GM12875 (cell line): ENCODE measurements around the gene PA2G4.
A peak's percentile ranks its signal among the peaks of the same experiment; 100 is the strongest.

Experiments
- H3K4me3 ChIP-seq: one replicate; pipeline ENCODE4 v1.5.1; 2011; ENCODE audit warnings: low read depth, low read length, control low read depth
- TF ChIP-seq, protein P1 (sequence below): IDR thresholded peaks from 2 replicates; pipeline ENCODE4 v1.5.1; 2011; ENCODE audit warnings: low read depth, mild to moderate bottlenecking, control low read depth, inconsistent platforms, low read length, moderate library complexity, borderline replicate concordance; ENCODE audit not compliant: insufficient read depth

The PA2G4 gene

GRCh38 chr12:56078931-56079722 lies 25.2 kb upstream of the PA2G4 start:
- TF ChIP-seq, protein P1, sequence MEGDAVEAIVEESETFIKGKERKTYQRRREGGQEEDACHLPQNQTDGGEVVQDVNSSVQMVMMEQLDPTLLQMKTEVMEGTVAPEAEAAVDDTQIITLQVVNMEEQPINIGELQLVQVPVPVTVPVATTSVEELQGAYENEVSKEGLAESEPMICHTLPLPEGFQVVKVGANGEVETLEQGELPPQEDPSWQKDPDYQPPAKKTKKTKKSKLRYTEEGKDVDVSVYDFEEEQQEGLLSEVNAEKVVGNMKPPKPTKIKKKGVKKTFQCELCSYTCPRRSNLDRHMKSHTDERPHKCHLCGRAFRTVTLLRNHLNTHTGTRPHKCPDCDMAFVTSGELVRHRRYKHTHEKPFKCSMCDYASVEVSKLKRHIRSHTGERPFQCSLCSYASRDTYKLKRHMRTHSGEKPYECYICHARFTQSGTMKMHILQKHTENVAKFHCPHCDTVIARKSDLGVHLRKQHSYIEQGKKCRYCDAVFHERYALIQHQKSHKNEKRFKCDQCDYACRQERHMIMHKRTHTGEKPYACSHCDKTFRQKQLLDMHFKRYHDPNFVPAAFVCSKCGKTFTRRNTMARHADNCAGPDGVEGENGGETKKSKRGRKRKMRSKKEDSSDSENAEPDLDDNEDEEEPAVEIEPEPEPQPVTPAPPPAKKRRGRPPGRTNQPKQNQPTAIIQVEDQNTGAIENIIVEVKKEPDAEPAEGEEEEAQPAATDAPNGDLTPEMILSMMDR = peak; percentile 74

DNA sequence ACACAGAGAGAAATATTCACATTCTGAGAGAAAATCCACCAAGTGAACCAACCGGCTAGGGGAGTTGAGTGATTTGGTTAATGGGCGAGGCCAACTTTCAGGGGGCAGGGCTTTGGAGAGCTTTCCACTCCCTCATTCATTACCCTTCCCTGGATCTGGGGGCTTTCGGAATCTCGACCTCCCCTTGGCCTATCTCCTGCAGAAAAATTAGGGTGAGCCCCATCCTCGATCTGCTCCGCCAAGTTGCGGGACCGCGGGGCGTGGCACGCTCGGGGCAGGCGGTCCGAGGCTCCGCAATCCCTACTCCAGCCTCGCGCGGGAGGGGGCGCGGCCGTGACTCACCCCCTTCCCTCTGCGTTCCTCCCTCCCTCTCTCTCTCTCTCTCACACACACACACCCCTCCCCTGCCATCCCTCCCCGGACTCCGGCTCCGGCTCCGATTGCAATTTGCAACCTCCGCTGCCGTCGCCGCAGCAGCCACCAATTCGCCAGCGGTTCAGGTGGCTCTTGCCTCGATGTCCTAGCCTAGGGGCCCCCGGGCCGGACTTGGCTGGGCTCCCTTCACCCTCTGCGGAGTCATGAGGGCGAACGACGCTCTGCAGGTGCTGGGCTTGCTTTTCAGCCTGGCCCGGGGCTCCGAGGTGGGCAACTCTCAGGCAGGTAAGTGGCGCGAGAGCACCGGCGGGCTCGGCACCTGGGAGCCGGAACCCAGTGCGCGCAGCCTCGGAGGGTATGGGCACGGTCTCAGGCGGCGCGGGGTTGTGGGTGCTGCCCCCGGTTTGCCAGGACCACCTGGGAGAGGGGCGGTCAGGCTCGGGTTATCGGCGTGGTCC lies 24.4 kb upstream of the PA2G4 start, which contains the start of gene ERBB3:
Gene ERBB3, plus strand, starts transcription at position 443 of the 833 bp plus-strand sequence. Its CDS starts 136 bp downstream, at position 579.
- peak within 1 kb of the TSS; percentile 41 for H3K4me3 ChIP-seq
- TF ChIP-seq, protein P1 = no peak

More at GRCh38 chr12:56078931-56079722, 25.2 kb upstream of the PA2G4 start:
- peak overlapping the region; percentile 41 for H3K4me3 ChIP-seq

- H3K4me3 ChIP-seq = no peak overlapping the region
- TF ChIP-seq, protein P1 = no peak
These were observed 23.7 kb upstream of the PA2G4 start for GRCh38 chr12:56080556-56081138.

- no peak overlapping the region for H3K4me3 ChIP-seq
- TF ChIP-seq, protein P1 = no peak
These were observed 22.7 kb upstream of the PA2G4 start for GRCh38 chr12:56081393-56082347.

GRCh38 chr12:56082382-56082781 lies 22.0 kb upstream of the PA2G4 start:
- TF ChIP-seq, protein P1 = no peak

GRCh38 chr12:56082967-56083366 lies 21.4 kb upstream of the PA2G4 start:
- TF ChIP-seq, protein P1 = no peak
- no peak overlapping the region for H3K4me3 ChIP-seq

More at GRCh38 chr12:56082382-56082781, 22.0 kb upstream of the PA2G4 start:
- no peak overlapping the region for H3K4me3 ChIP-seq
